Activated T-helper 2 cell treated with anti-CD3 and anti-CD28 coated beads, Interferon-gamma antibody, Interleukin-2, Interleukin-4, amounts not matched to agents 10 μg/mL and 5 μg/mL and 100 μg/mL, durations not matched to agents 14 hours and 24 hours and 36 hours (primary cell): ENCODE data around the gene KSR1. TPM values are rescaled to one million over a fixed set of nuclear protein-coding genes. Genes with fewer than 3 reads are reported as not detected.
A peak's percentile ranks its signal among the peaks of the same experiment; 100 is the strongest.

Experiments
- DNase-seq: peaks from one replicate; pipeline ENCODE4 v3.0.0; 2021; ENCODE audit warnings: low spot score
- H3K27ac Mint-ChIP-seq: one replicate; pipeline ENCODE4 v1.8.0; 2021; ENCODE audit warnings: mixed read lengths
- H3K27me3 Mint-ChIP-seq: one replicate; pipeline ENCODE4 v1.8.0; 2021; ENCODE audit warnings: low read depth, mixed read lengths
- H3K36me3 Mint-ChIP-seq: one replicate; pipeline ENCODE4 v1.8.0; 2021; ENCODE audit warnings: low read depth, mixed read lengths
- H3K4me1 Mint-ChIP-seq: one replicate; pipeline ENCODE4 v1.8.0; 2021; ENCODE audit warnings: low read depth, mixed read lengths
- H3K4me3 Mint-ChIP-seq: one replicate; pipeline ENCODE4 v1.8.0; 2021; ENCODE audit warnings: low read depth, mild to moderate bottlenecking, moderate library complexity, mixed read lengths
- H3K9me3 Mint-ChIP-seq: one replicate; pipeline ENCODE4 v1.8.0; 2021; ENCODE audit warnings: mixed read lengths
- intact Hi-C: fragments of 100-400 bp; cut with micrococcal nuclease; formaldehyde crosslinking; loops from one replicate; pipeline ENCODE4 v1.15.1; 2023
- total RNA-seq: library from RNA; stranded (reverse); gene quantifications from 2 replicates; pipeline ENCODE4 v1.2.3, GENCODE V29; 2022

KSR1 gene
- total RNA-seq, 1 donor from 2014 or later = 96.5 TPM

GRCh38 chr17:27577121-27577761, 121.0 kb downstream of the KSR1 start:
- no peak for DNase-seq
- intact Hi-C loops = loop anchor here (2.0 to 5.0 kb wide), 2 partner anchors 50 to 102 kb away; no protein-coding TSS in a partner anchor
- no peaks in the 10 kb centered on the region for H3K9me3 Mint-ChIP-seq
- peak overlapping the region; percentile 5 for H3K4me3 Mint-ChIP-seq
- peaks cover 83% of the 10 kb centered on the region for H3K4me1 Mint-ChIP-seq
- peaks cover 51% of the 10 kb centered on the region for H3K36me3 Mint-ChIP-seq
- no peaks in the 10 kb centered on the region for H3K27me3 Mint-ChIP-seq
- peak overlapping the region; percentile 88 for H3K27ac Mint-ChIP-seq

DNA sequence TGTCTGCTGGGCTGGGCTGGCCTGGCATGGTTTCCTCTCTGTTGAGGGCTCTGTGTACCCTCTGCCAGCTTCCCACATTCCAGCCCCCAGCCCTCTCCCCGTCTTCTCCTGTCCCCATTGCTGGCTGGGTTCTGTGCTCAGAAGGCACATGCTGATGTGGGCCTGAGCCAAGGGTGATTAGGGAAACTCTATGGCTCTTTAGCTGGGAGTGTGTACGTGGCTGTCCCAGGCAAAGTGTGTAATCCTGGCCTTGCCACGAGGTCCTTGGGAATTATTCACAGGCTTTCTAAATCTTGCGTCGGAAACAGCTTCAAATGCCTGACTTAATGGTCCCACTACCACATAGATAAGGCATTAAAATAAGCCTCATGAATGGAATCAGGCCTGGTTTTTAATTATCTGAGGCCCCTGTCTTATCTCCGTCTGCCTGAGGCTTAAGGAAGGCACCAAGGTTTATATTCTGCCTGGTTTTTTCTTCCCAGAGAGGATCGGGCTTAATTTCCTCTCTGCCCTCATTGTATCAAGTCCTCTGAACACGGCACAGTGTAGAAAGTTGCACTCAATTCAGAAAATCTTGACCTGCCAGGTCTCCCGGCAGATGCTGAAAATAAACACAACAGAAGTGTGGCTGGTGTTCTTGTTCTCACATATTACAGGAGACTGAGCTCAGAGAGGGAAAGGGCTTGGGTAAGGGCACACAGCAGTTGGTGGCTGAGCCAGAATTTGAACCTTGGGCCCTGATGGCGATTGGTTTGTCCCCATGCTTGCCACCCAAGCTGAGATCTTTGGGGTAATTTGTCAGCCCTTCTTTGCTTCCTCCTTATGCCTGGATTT, 121.9 kb downstream of the KSR1 start:
- DNase-seq = no peak
- no peaks in the 10 kb centered on the region for H3K27me3 Mint-ChIP-seq
- intact Hi-C loops = loop anchor here (1.0 to 5.0 kb wide), 5 partner anchors 23 to 111 kb away; no protein-coding TSS in a partner anchor
- H3K36me3 Mint-ChIP-seq = peaks cover 48% of the 10 kb centered on the region
- peaks cover 74% of the 10 kb centered on the region for H3K4me1 Mint-ChIP-seq
- H3K9me3 Mint-ChIP-seq = no peaks in the 10 kb centered on the region
- H3K4me3 Mint-ChIP-seq = no peak overlapping the region
- H3K27ac Mint-ChIP-seq = peak overlapping the region; percentile 90

GRCh38 chr17:27578718-27579085, 122.5 kb downstream of the KSR1 start:
- Mint-ChIP-seq H3K27ac (peak overlapping the region; percentile 90), H3K27me3 (no peaks in the 10 kb centered on the region), H3K9me3 (no peaks in the 10 kb centered on the region), H3K4me3 (no peak overlapping the region), H3K36me3 (peaks cover 53% of the 10 kb centered on the region), H3K4me1 (peaks cover 68% of the 10 kb centered on the region)
- intact Hi-C loops = loop anchor here (1.0 to 5.0 kb wide), 4 partner anchors 22 to 112 kb away; no protein-coding TSS in a partner anchor
- peak; percentile 41 for DNase-seq

DNA sequence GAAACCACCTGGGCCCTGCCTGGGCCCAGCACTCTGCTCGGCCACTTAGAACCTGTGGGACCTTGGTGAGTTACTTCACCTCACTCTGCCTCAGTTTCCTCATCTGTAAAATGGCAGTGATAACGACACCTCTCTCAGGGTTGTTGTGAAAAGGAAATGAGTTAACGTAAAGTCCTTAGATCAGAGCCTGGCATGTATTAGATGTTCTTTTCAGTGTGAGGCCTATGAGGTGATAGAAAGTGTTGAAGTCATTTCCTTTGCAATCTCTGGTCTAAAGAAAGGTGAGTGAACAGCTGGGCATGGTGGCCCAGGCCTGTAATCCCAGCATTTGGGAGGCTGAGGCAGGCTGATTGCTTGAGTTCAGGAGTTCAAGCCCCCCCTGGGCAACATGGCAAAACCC, 123.1 kb downstream of the KSR1 start:
- Mint-ChIP-seq H3K4me1 (peaks cover 62% of the 10 kb centered on the region), H3K27me3 (no peaks in the 10 kb centered on the region), H3K27ac (peak overlapping the region; percentile 90), H3K36me3 (peaks cover 49% of the 10 kb centered on the region), H3K9me3 (no peaks in the 10 kb centered on the region), H3K4me3 (no peak overlapping the region)
- intact Hi-C loops = loop anchor here (2.0 to 5.0 kb wide), 3 partner anchors 21 to 113 kb away; no protein-coding TSS in a partner anchor
- DNase-seq = no peak

GRCh38 chr17:27579897-27580321, 123.7 kb downstream of the KSR1 start:
- Mint-ChIP-seq H3K27ac (peak overlapping the region; percentile 77), H3K9me3 (no peaks in the 10 kb centered on the region), H3K4me1 (peaks cover 56% of the 10 kb centered on the region), H3K27me3 (no peaks in the 10 kb centered on the region), H3K4me3 (no peak overlapping the region), H3K36me3 (peaks cover 43% of the 10 kb centered on the region)
- no peak for DNase-seq
- intact Hi-C loops = loop anchor here (2.0 to 10.0 kb wide), 5 partner anchors 15 to 113 kb away; no protein-coding TSS in a partner anchor

- Mint-ChIP-seq H3K27me3 (no peaks in the 10 kb centered on the region), H3K36me3 (peaks cover 44% of the 10 kb centered on the region), H3K4me1 (peaks cover 45% of the 10 kb centered on the region), H3K27ac (no peak overlapping the region), H3K9me3 (no peaks in the 10 kb centered on the region), H3K4me3 (no peak overlapping the region)
- DNase-seq = no peak
- intact Hi-C loops = loop anchor here (2.0 to 10.0 kb wide), 2 partner anchors 16 to 64 kb away; no protein-coding TSS in a partner anchor
Observed at GRCh38 chr17:27581016-27581415, 124.8 kb downstream of the KSR1 start.

GRCh38 chr17:27582696-27583095, 126.4 kb downstream of the KSR1 start:
- DNase-seq = no peak
- intact Hi-C loops = loop anchor here (10.0 kb wide), 1 partner anchor 62 kb away; no protein-coding TSS in a partner anchor
- H3K27me3 Mint-ChIP-seq = no peaks in the 10 kb centered on the region
- H3K4me3 Mint-ChIP-seq = no peak overlapping the region
- no peak overlapping the region for H3K27ac Mint-ChIP-seq
- peaks cover 31% of the 10 kb centered on the region for H3K4me1 Mint-ChIP-seq
- no peaks in the 10 kb centered on the region for H3K9me3 Mint-ChIP-seq
- H3K36me3 Mint-ChIP-seq = peaks cover 44% of the 10 kb centered on the region

GRCh38 chr17:27585153-27585681, 129.0 kb downstream of the KSR1 start:
- no peak overlapping the region for H3K27ac Mint-ChIP-seq

GRCh38 chr17:27585792-27586191, 129.5 kb downstream of the KSR1 start:
- no peak for DNase-seq
- Mint-ChIP-seq H3K4me1 (peaks cover 8% of the 10 kb centered on the region), H3K27ac (no peak overlapping the region), H3K9me3 (no peaks in the 10 kb centered on the region), H3K27me3 (no peaks in the 10 kb centered on the region), H3K4me3 (no peak overlapping the region), H3K36me3 (peaks cover 44% of the 10 kb centered on the region)
- intact Hi-C loops = loop anchor here (10.0 kb wide), 1 partner anchor 59 kb away; no protein-coding TSS in a partner anchor

More at GRCh38 chr17:27585153-27585681, 129.0 kb downstream of the KSR1 start:
- H3K36me3 Mint-ChIP-seq = peaks cover 43% of the 10 kb centered on the region
- H3K4me3 Mint-ChIP-seq = no peak overlapping the region
- intact Hi-C loops = loop anchor here (10.0 kb wide), 1 partner anchor 60 kb away; no protein-coding TSS in a partner anchor
- peaks cover 10% of the 10 kb centered on the region for H3K4me1 Mint-ChIP-seq
- H3K9me3 Mint-ChIP-seq = no peaks in the 10 kb centered on the region
- no peaks in the 10 kb centered on the region for H3K27me3 Mint-ChIP-seq
- no peak for DNase-seq

DNA sequence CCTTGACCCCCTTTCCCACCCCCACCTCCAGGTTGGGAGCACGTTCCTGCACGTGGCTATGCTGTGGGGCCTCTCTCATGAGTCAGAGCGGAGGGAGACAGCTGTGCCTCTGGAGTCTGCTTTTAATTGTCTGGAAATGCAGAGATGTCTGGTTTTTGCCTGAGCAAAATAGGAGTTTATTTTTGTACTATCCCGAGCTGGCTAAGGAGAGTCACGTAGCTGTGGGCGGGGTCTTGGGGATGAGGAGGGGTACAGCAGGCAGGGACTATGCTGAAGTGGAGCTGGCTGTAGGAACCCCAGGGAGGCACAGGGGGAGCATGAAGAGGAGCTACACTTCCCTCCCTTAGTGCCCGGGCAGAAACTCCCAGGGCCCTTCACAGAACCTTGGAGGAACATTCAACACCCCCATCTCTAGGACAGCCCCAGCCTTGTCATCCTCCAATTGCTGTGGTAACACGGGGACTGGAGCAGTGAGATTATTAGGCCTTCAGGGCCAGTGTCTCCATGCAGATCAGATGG, 130.0 kb downstream of the KSR1 start:
- no peaks in the 10 kb centered on the region for H3K27me3 Mint-ChIP-seq
- H3K4me1 Mint-ChIP-seq = peaks cover 4% of the 10 kb centered on the region
- DNase-seq = no peak
- H3K4me3 Mint-ChIP-seq = no peak overlapping the region
- intact Hi-C loops = loop anchor here (10.0 kb wide), 1 partner anchor 59 kb away; no protein-coding TSS in a partner anchor
- H3K36me3 Mint-ChIP-seq = peaks cover 42% of the 10 kb centered on the region
- no peak overlapping the region for H3K27ac Mint-ChIP-seq
- H3K9me3 Mint-ChIP-seq = no peaks in the 10 kb centered on the region

GRCh38 chr17:27588354-27588753, 132.1 kb downstream of the KSR1 start:
- intact Hi-C loops = loop anchor here (10.0 kb wide), 1 partner anchor 56 kb away; no protein-coding TSS in a partner anchor
- Mint-ChIP-seq H3K36me3 (peaks cover 40% of the 10 kb centered on the region), H3K4me3 (no peak overlapping the region), H3K9me3 (no peaks in the 10 kb centered on the region), H3K27me3 (no peaks in the 10 kb centered on the region), H3K4me1 (peaks cover 1% of the 10 kb centered on the region), H3K27ac (no peak overlapping the region)
- DNase-seq = no peak

DNA sequence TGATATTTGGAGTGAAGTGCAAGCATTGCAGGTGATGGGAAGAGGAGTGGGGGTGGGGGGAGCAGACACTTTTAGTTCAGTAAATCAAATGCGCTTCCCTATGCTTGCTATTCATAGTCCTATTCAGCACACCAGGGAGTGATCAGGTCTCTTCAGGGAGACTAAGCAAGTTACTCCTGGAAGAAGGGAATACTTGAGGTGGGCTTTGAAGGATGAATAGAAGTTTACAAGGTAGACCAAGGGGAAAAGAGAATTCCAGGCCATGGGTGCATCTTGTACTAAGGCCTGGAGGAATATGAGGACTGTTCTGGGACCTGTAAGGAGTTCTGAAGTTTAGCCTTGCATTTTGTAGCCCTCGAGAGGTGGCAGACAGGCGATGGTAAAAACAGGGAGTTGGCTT, 134.6 kb downstream of the KSR1 start:
- intact Hi-C loops = no loop called here
- Mint-ChIP-seq H3K36me3 (peaks cover 39% of the 10 kb centered on the region), H3K27me3 (no peaks in the 10 kb centered on the region), H3K4me1 (peaks cover 6% of the 10 kb centered on the region), H3K27ac (no peak overlapping the region), H3K9me3 (no peaks in the 10 kb centered on the region), H3K4me3 (no peak overlapping the region)
- DNase-seq = no peak
